ENCODE data around the gene ACBD6. TPM values are rescaled to one million over a fixed set of nuclear protein-coding genes. Genes with fewer than 3 reads are reported as not detected.

ACBD6 gene
- total RNA-seq, 2 experiments from 2014 or later = 45.6 to 46.8 TPM

GRCh38 chr1:180252638-180253536 is 249.5 kb downstream of the ACBD6 start:
- CTCF ChIA-PET = interaction anchor here (0.6 to 2.2 kb wide), 28 partner anchors 8 to 611 kb away, joined by 3 to 11 read pairs (median 4); no protein-coding TSS in a partner anchor
- POLR2A ChIA-PET = no interaction called here
- Mint-ChIP-seq H3K9me3 (ENCODE audit: low read depth) (no peaks in the 10 kb centered on the region), H3K27ac (no peak overlapping the region), H3K27me3 (peaks cover 34% of the 10 kb centered on the region), H3K4me3 (no peak overlapping the region), H3K36me3 (ENCODE audit: low read depth) (no peaks in the 10 kb centered on the region), H3K4me1 (no peaks in the 10 kb centered on the region)
- ATAC-seq = peak; percentile 85
- intact Hi-C loops (cut with DNase I, micrococcal nuclease) = loop anchor here (1.0 to 5.0 kb wide), 4 partner anchors 114 to 229 kb away; no protein-coding TSS in a partner anchor
- peak; percentile 87 for DNase-seq

GRCh38 chr1:180251526-180252305 is 250.7 kb downstream of the ACBD6 start:
- ATAC-seq (no peak), DNase-seq (no peak)
- peaks cover 3% of the 10 kb centered on the region for H3K4me1 Mint-ChIP-seq
- no peaks in the 10 kb centered on the region for H3K36me3 Mint-ChIP-seq (ENCODE audit: low read depth)
- no peaks in the 10 kb centered on the region for H3K9me3 Mint-ChIP-seq (ENCODE audit: low read depth)
- peaks cover 26% of the 10 kb centered on the region for H3K27me3 Mint-ChIP-seq
- no peak overlapping the region for H3K27ac Mint-ChIP-seq
- POLR2A ChIA-PET = no interaction called here
- CTCF ChIA-PET = interaction anchor here (0.6 to 2.2 kb wide), 10 partner anchors 10 to 232 kb away, joined by 3 to 7 read pairs (median 4); no protein-coding TSS in a partner anchor
- intact Hi-C loops (cut with DNase I, micrococcal nuclease) = loop anchor here (1.0 to 5.0 kb wide), 4 partner anchors 116 to 231 kb away; no protein-coding TSS in a partner anchor
- no peak overlapping the region for H3K4me3 Mint-ChIP-seq

- no peak overlapping the region for H3K27ac Mint-ChIP-seq
- CTCF ChIA-PET = interaction anchor here (1.0 kb wide), 1 partner anchor 65 kb away, joined by 3 read pairs; no protein-coding TSS in a partner anchor
- no peaks in the 10 kb centered on the region for H3K9me3 Mint-ChIP-seq (ENCODE audit: low read depth)
- POLR2A ChIA-PET = no interaction called here
- intact Hi-C loops (cut with DNase I, micrococcal nuclease) = loop anchor here in 1 of 2 experiments (5.0 kb wide), 1 partner anchor 116 kb away; no protein-coding TSS in a partner anchor
- peaks cover 4% of the 10 kb centered on the region for H3K4me1 Mint-ChIP-seq
- H3K36me3 Mint-ChIP-seq (ENCODE audit: low read depth) = no peaks in the 10 kb centered on the region
- no peak overlapping the region for H3K4me3 Mint-ChIP-seq
- H3K27me3 Mint-ChIP-seq = peaks cover 24% of the 10 kb centered on the region
- DNase-seq (no peak), ATAC-seq (no peak)
Observed at GRCh38 chr1:180250883-180251509, 251.4 kb downstream of the ACBD6 start.

- ATAC-seq (no peak), DNase-seq (no peak)
- Mint-ChIP-seq H3K4me1 (peaks cover 4% of the 10 kb centered on the region), H3K4me3 (no peak overlapping the region), H3K9me3 (ENCODE audit: low read depth) (no peaks in the 10 kb centered on the region), H3K27ac (no peak overlapping the region), H3K36me3 (ENCODE audit: low read depth) (no peaks in the 10 kb centered on the region), H3K27me3 (peaks cover 23% of the 10 kb centered on the region)
- CTCF ChIA-PET = interaction anchor here (1.0 kb wide), 1 partner anchor 65 kb away, joined by 3 read pairs; no protein-coding TSS in a partner anchor
- intact Hi-C loops (cut with DNase I, micrococcal nuclease) = loop anchor here in 1 of 2 experiments (5.0 kb wide), 1 partner anchor 117 kb away; no protein-coding TSS in a partner anchor
- POLR2A ChIA-PET = no interaction called here
Observed at GRCh38 chr1:180250499-180250770, 251.9 kb downstream of the ACBD6 start.

GRCh38 chr1:180249725-180250498 is 252.5 kb downstream of the ACBD6 start:
- ChIA-PET POLR2A (no interaction called here), CTCF (interaction anchor here (0.6 to 1.0 kb wide), 2 partner anchors 64 to 603 kb away, joined by 3 read pairs; no protein-coding TSS in a partner anchor)
- no peak for ATAC-seq
- H3K9me3 Mint-ChIP-seq (ENCODE audit: low read depth) = no peaks in the 10 kb centered on the region
- DNase-seq = no peak
- H3K36me3 Mint-ChIP-seq (ENCODE audit: low read depth) = no peaks in the 10 kb centered on the region
- H3K27me3 Mint-ChIP-seq = peaks cover 26% of the 10 kb centered on the region
- no peak overlapping the region for H3K27ac Mint-ChIP-seq
- H3K4me3 Mint-ChIP-seq = no peak overlapping the region
- peaks cover 4% of the 10 kb centered on the region for H3K4me1 Mint-ChIP-seq
- intact Hi-C loops (cut with DNase I, micrococcal nuclease) = loop anchor here in 1 of 2 experiments (5.0 kb wide), 1 partner anchor 117 kb away; no protein-coding TSS in a partner anchor

GRCh38 chr1:180248731-180249681 is 253.4 kb downstream of the ACBD6 start:
- intact Hi-C loops (cut with DNase I, micrococcal nuclease) = no loop called here
- Mint-ChIP-seq H3K36me3 (ENCODE audit: low read depth) (no peaks in the 10 kb centered on the region), H3K4me3 (no peak overlapping the region), H3K9me3 (ENCODE audit: low read depth) (no peaks in the 10 kb centered on the region), H3K27me3 (peaks cover 24% of the 10 kb centered on the region), H3K4me1 (peaks cover 4% of the 10 kb centered on the region), H3K27ac (no peak overlapping the region)
- ChIA-PET POLR2A (no interaction called here), CTCF (interaction anchor here (0.6 to 0.9 kb wide), 3 partner anchors 21 to 604 kb away, joined by 3 read pairs; no protein-coding TSS in a partner anchor)
- DNase-seq (peak; percentile 49), ATAC-seq (no peak)

GRCh38 chr1:180248176-180248575 is 254.2 kb downstream of the ACBD6 start:
- Mint-ChIP-seq H3K4me1 (peaks cover 4% of the 10 kb centered on the region), H3K36me3 (ENCODE audit: low read depth) (no peaks in the 10 kb centered on the region), H3K9me3 (ENCODE audit: low read depth) (no peaks in the 10 kb centered on the region), H3K4me3 (no peak overlapping the region), H3K27me3 (peaks cover 24% of the 10 kb centered on the region), H3K27ac (no peak overlapping the region)
- intact Hi-C loops (cut with DNase I, micrococcal nuclease) = no loop called here
- ChIA-PET POLR2A (no interaction called here), CTCF (interaction anchor here (0.6 to 1.5 kb wide), 3 partner anchors 32 to 318 kb away, joined by 3 to 4 read pairs (median 3); no protein-coding TSS in a partner anchor)
- ATAC-seq (no peak), DNase-seq (no peak)

- ChIA-PET CTCF (interaction anchor here (1.0 to 1.5 kb wide), 2 partner anchors 31 to 168 kb away, joined by 3 to 4 read pairs; no protein-coding TSS in a partner anchor), POLR2A (no interaction called here)
- intact Hi-C loops (cut with DNase I, micrococcal nuclease) = no loop called here
- DNase-seq = no peak
- peaks cover 25% of the 10 kb centered on the region for H3K27me3 Mint-ChIP-seq
- H3K36me3 Mint-ChIP-seq (ENCODE audit: low read depth) = no peaks in the 10 kb centered on the region
- H3K27ac Mint-ChIP-seq = no peak overlapping the region
- no peak for ATAC-seq
- peaks cover 4% of the 10 kb centered on the region for H3K4me1 Mint-ChIP-seq
- H3K9me3 Mint-ChIP-seq (ENCODE audit: low read depth) = no peaks in the 10 kb centered on the region
- H3K4me3 Mint-ChIP-seq = no peak overlapping the region
Observed at GRCh38 chr1:180247580-180247979, 254.8 kb downstream of the ACBD6 start.

GRCh38 chr1:180247061-180247460 is 255.3 kb downstream of the ACBD6 start:
- ATAC-seq = no peak
- H3K36me3 Mint-ChIP-seq (ENCODE audit: low read depth) = no peaks in the 10 kb centered on the region
- intact Hi-C loops (cut with DNase I, micrococcal nuclease) = no loop called here
- DNase-seq = no peak
- POLR2A ChIA-PET = no interaction called here
- H3K9me3 Mint-ChIP-seq (ENCODE audit: low read depth) = no peaks in the 10 kb centered on the region
- H3K27me3 Mint-ChIP-seq = peaks cover 29% of the 10 kb centered on the region
- no peak overlapping the region for H3K4me3 Mint-ChIP-seq
- H3K27ac Mint-ChIP-seq = no peak overlapping the region
- peaks cover 4% of the 10 kb centered on the region for H3K4me1 Mint-ChIP-seq
- CTCF ChIA-PET = interaction anchor here (1.5 kb wide), 1 partner anchor 30 kb away, joined by 4 read pairs; no protein-coding TSS in a partner anchor

All from activated CD4-positive, alpha-beta T cell treated with anti-CD3 and anti-CD28 coated beads for 36 hours (primary cell).